Measurements from ENCODE around the gene MOXD1.

DNA sequence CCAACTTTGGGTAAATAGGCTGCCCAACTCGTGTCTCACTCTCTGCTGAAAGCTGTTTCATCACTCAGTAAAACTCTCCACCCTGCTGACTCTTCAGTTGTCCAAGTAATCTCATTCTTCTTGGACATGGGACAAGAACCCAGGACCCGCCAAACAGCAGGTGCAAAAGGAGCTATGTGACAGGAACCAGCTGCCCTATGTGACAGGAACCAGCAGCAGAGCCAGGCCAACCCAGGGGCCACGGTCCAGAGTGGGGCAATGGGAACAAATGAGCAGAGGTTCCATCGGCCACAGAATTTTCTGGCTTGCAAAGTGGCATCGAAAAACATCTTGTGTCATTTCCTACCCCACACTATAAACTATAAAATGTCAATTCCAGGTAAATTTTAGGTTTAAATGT is 56.5 kb downstream of the MOXD1 start:
- TF ChIP-seq CTCF (IDR thresholded peaks at IDR 0.05), result no peak
- no peak for TF ChIP-seq POLR2A (IDR thresholded peaks at IDR 0.05)
